ENCODE measurements around the gene IDH2.
"Not testable (repeated sequence)": the region's sequence is repeated elsewhere in the genome, so short reads cannot be mapped to it uniquely, and the experiment has no call there.

Gene IDH2

GRCh38 chr15:90084876-90085423 is 17.3 kb downstream of the IDH2 start:
- no peak for DNase-seq (ENCODE audit: low spot score)

GRCh38 chr15:90083954-90084607 is 18.2 kb downstream of the IDH2 start:
- no peak for DNase-seq (ENCODE audit: low spot score)

- no peak for DNase-seq (ENCODE audit: low spot score)
Observed at GRCh38 chr15:90083419-90083818, 18.8 kb downstream of the IDH2 start.

- no peak for DNase-seq (ENCODE audit: low spot score)
Observed at GRCh38 chr15:90082140-90082715, 20.0 kb downstream of the IDH2 start.

- DNase-seq (ENCODE audit: low spot score) = no peak
Observed at GRCh38 chr15:90080818-90081393, 21.4 kb downstream of the IDH2 start.

GRCh38 chr15:90080458-90080755 is 21.9 kb downstream of the IDH2 start:
- no peak for DNase-seq (ENCODE audit: low spot score)

GRCh38 chr15:90079619-90080457 is 22.4 kb downstream of the IDH2 start:
- DNase-seq (ENCODE audit: low spot score) = no peak

- DNase-seq (ENCODE audit: low spot score) = no peak
Observed at GRCh38 chr15:90078965-90079364, 23.3 kb downstream of the IDH2 start.

- no peak for DNase-seq (ENCODE audit: low spot score)
Observed at GRCh38 chr15:90076716-90077115, 25.6 kb downstream of the IDH2 start.

- DNase-seq (ENCODE audit: low spot score) = no peak
Observed at GRCh38 chr15:90075420-90076289, 26.6 kb downstream of the IDH2 start.

GRCh38 chr15:90074916-90075315 is 27.4 kb downstream of the IDH2 start:
- DNase-seq (ENCODE audit: low spot score) = no peak

GRCh38 chr15:90074023-90074422 is 28.2 kb downstream of the IDH2 start:
- DNase-seq (ENCODE audit: low spot score) = no peak

- DNase-seq (ENCODE audit: low spot score) = no peak
Observed at GRCh38 chr15:90072978-90073640, 29.2 kb downstream of the IDH2 start.

- peak; percentile 49 for DNase-seq (ENCODE audit: low spot score)
Observed at GRCh38 chr15:90071220-90071807, 31.0 kb downstream of the IDH2 start.

GRCh38 chr15:90070623-90071022 is 31.6 kb downstream of the IDH2 start:
- not testable (repeated sequence) for DNase-seq (ENCODE audit: low spot score)

- no peak for DNase-seq (ENCODE audit: low spot score)
Observed at GRCh38 chr15:90067953-90068606, 34.2 kb downstream of the IDH2 start.

- no peak for DNase-seq (ENCODE audit: low spot score)
Observed at GRCh38 chr15:90067181-90067952, 34.9 kb downstream of the IDH2 start.

GRCh38 chr15:90065682-90066049 is 36.6 kb downstream of the IDH2 start:
- DNase-seq (ENCODE audit: low spot score) = no peak

- DNase-seq (ENCODE audit: low spot score) = no peak
Observed at GRCh38 chr15:90064911-90065681, 37.2 kb downstream of the IDH2 start.
